OCI-LY3 (cell line): ENCODE data around the gene FSTL4.

ENCODE experiments used
- CTCF ChIP-seq: fragments of 200-600, 300-600 bp; sonication (generic); IDR thresholded peaks from 2 replicates; pipeline ENCODE4 v1.5.1; 2014; ENCODE audit warnings: antibody characterized with exemption, low read length, low read depth
- EZH2phosphoT487 ChIP-seq: fragments of 200-600 bp; shearing (Covaris generic); IDR thresholded peaks from 2 replicates; pipeline ENCODE4 v1.6.1; 2018; ENCODE audit warnings: antibody characterized with exemption, mixed run types, low read depth

GRCh38 chr5:133415506-133415905 lies 196.8 kb downstream of the FSTL4 start:
- TF ChIP-seq CTCF (no peak), EZH2phosphoT487 (no peak)
